ENCODE data around the gene BEND4. TPM values are rescaled to one million over a fixed set of nuclear protein-coding genes. Genes with fewer than 3 reads are reported as not detected.

Gene BEND4
- total RNA-seq, 1 experiment from 2014 or later = not detected

GRCh38 chr4:42159271-42160001 is 7.0 kb upstream of the BEND4 start:
- Mint-ChIP-seq H3K4me1 (ENCODE audit: low read depth, unreplicated experiment) (no peaks in the 10 kb centered on the region), H3K9me3 (ENCODE audit: unreplicated experiment) (no peaks in the 10 kb centered on the region), H3K27me3 (ENCODE audit: insufficient read depth, unreplicated experiment) (peaks cover 7% of the 10 kb centered on the region), H3K4me3 (ENCODE audit: unreplicated experiment) (no peak overlapping the region), H3K27ac (ENCODE audit: unreplicated experiment) (no peak overlapping the region), H3K36me3 (ENCODE audit: insufficient read depth, unreplicated experiment) (no peaks in the 10 kb centered on the region)
- no peak for DNase-seq
- Histone ChIP-seq H3K4me3 (ENCODE audit: low read depth, low read length) (no peak overlapping the region), H3K9me3 (no peaks in the 10 kb centered on the region), H3K4me1 (no peaks in the 10 kb centered on the region), H3K36me3 (ENCODE audit: control insufficient read depth, insufficient read depth, low read length) (no peaks in the 10 kb centered on the region), H3K27me3 (replicated peaks; ENCODE audit: control insufficient read depth, insufficient read depth, low read length) (no peaks in the 10 kb centered on the region)
- POLR2A ChIA-PET = no interaction called here
- CTCF ChIA-PET = no interaction called here
- intact Hi-C loops (cut with micrococcal nuclease; ENCODE audit: unreplicated experiment) = no loop called here
- no TSS peak for BruUV-seq (replicated peaks)
- no peak for TF ChIP-seq CTCF (IDR thresholded peaks at IDR 0.05; ENCODE audit: insufficient read depth in 1 of 2, low read depth in 1 of 2, low read length in 1 of 2, severe bottlenecking in 1 of 2, unreplicated experiment in 1 of 2)

GRCh38 chr4:42151568-42152506 is 618 bp downstream of the BEND4 start:
- peaks cover 7% of the 10 kb centered on the region for H3K27me3 Mint-ChIP-seq (ENCODE audit: insufficient read depth, unreplicated experiment)
- TF ChIP-seq CTCF (IDR thresholded peaks at IDR 0.05; ENCODE audit: insufficient read depth in 1 of 2, low read depth in 1 of 2, low read length in 1 of 2, severe bottlenecking in 1 of 2, unreplicated experiment in 1 of 2) = no peak
- H3K36me3 Mint-ChIP-seq (ENCODE audit: insufficient read depth, unreplicated experiment) = no peaks in the 10 kb centered on the region
- ChIA-PET CTCF (no interaction called here), POLR2A (no interaction called here)
- no peak for DNase-seq
- intact Hi-C loops (cut with micrococcal nuclease; ENCODE audit: unreplicated experiment) = no loop called here
- H3K9me3 ChIP-seq = no peaks in the 10 kb centered on the region
- H3K4me1 ChIP-seq = no peaks in the 10 kb centered on the region
- no peak overlapping the region for H3K4me3 ChIP-seq (ENCODE audit: low read depth, low read length)
- no peak overlapping the region for H3K4me3 Mint-ChIP-seq (ENCODE audit: unreplicated experiment)
- H3K27ac Mint-ChIP-seq (ENCODE audit: unreplicated experiment) = no peak overlapping the region
- H3K36me3 ChIP-seq (ENCODE audit: control insufficient read depth, insufficient read depth, low read length) = no peaks in the 10 kb centered on the region
- no peaks in the 10 kb centered on the region for H3K27me3 ChIP-seq (replicated peaks; ENCODE audit: control insufficient read depth, insufficient read depth, low read length)
- H3K9me3 Mint-ChIP-seq (ENCODE audit: unreplicated experiment) = peaks cover 22% of the 10 kb centered on the region
- BruUV-seq (replicated peaks) = no TSS peak
- H3K4me1 Mint-ChIP-seq (ENCODE audit: low read depth, unreplicated experiment) = no peaks in the 10 kb centered on the region

GRCh38 chr4:42150653-42151567 is 1.5 kb downstream of the BEND4 start:
- peaks cover 3% of the 10 kb centered on the region for H3K27me3 Mint-ChIP-seq (ENCODE audit: insufficient read depth, unreplicated experiment)
- POLR2A ChIA-PET = no interaction called here

More at GRCh38 chr4:42150653-42151567, 1.5 kb downstream of the BEND4 start:
- H3K4me3 ChIP-seq (ENCODE audit: low read depth, low read length) = no peak overlapping the region
- Mint-ChIP-seq H3K9me3 (ENCODE audit: unreplicated experiment) (peaks cover 22% of the 10 kb centered on the region), H3K36me3 (ENCODE audit: insufficient read depth, unreplicated experiment) (no peaks in the 10 kb centered on the region), H3K4me3 (ENCODE audit: unreplicated experiment) (peak overlapping the region; percentile 55), H3K4me1 (ENCODE audit: low read depth, unreplicated experiment) (no peaks in the 10 kb centered on the region), H3K27ac (ENCODE audit: unreplicated experiment) (no peak overlapping the region)
- no peak for DNase-seq
- no peaks in the 10 kb centered on the region for H3K27me3 ChIP-seq (replicated peaks; ENCODE audit: control insufficient read depth, insufficient read depth, low read length)
- no peaks in the 10 kb centered on the region for H3K36me3 ChIP-seq (ENCODE audit: control insufficient read depth, insufficient read depth, low read length)
- TF ChIP-seq CTCF (IDR thresholded peaks at IDR 0.05; ENCODE audit: insufficient read depth in 1 of 2, low read depth in 1 of 2, low read length in 1 of 2, severe bottlenecking in 1 of 2, unreplicated experiment in 1 of 2) = no peak
- no peaks in the 10 kb centered on the region for H3K4me1 ChIP-seq
- no peaks in the 10 kb centered on the region for H3K9me3 ChIP-seq
- intact Hi-C loops (cut with micrococcal nuclease; ENCODE audit: unreplicated experiment) = no loop called here
- CTCF ChIA-PET = no interaction called here
- no TSS peak for BruUV-seq (replicated peaks)

Data from Caco-2 (cell line).